Colon (tissue), 2 donors: ENCODE measurements around the gene ATXN7L3B.

ENCODE experiments used
- FAIRE-seq: peaks from 2 replicates; lab custom pipeline; 2012; peaks lifted over from hg19 to GRCh38; lab: Jason Lieb, UNC
- donor health status: control.
- donor health status: control.

The ATXN7L3B gene

DNA sequence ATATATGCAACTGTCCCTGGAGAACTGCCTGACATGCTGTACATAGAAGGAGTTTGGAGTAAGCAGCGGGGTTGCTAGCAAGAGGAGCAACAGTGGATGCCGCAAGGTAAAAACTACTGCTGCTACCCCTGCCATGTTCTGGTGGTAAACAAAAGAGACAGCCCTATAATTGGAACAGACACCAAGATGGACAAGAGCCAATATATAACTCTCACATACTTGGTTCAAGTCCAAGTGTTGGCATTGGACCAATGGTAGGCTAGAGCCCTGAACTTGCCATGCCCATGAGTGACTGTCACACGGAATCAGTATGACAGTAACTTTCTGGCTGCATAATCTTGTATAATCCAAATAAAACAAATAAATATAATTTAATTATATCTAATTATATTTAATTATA, 13.7 kb downstream of the ATXN7L3B start:
- no peak for FAIRE-seq

DNA sequence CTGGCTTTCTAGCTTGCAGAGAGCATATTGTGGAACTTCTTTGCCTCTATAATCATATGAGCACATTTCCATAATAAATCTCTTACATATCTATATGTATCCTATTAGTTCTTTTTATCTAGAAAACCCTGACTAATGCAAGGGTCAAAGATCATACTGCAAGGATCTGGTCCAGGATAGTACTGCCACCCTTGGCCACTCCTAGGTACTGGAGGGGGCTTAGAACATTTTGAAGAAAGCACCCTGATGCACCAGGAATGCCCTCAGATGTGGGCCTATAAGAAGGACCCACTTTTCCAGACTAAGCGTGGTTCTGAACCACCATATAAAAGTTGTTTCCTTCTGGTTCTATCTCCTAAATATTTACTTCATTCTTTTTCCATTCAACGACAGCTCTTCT, 14.6 kb downstream of the ATXN7L3B start:
- FAIRE-seq: no peak

DNA sequence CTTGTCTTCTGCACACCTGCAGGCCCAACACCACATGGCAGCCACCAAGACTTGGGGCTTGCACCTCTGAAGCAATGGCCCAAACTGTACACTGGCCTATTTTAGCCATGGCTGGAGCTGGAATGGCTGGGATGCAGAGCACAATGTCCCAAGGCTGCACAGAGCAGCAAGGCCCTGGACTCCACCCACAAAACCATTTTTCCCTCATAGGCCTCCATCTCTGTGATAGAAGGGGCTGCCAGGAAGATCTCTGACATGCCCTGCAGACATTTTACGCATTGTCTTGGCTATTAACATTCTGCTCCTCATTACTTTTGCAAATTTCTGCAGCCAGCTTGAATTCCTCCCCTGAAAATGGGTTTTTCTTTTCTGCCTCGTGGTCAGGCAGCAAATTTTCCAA, 22.1 kb downstream of the ATXN7L3B start:
- FAIRE-seq: no peak

DNA sequence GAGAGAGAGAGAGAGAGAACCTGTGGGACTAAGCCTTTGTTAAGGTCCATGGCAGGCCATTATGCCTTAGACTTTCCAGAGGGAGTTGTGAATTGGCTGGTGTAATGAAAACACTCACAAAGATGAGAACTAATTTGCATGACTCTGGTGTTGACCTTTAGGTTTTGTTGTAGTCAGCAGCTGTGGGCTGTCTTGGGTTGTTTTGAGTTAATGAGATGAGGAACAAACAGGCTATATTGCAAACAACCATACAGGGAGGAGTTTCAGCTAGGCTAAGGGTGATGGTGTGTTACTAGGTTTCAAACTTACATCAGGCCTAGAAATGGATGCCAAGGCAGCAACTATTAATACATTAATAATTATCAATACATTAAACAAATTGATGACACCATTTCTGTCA, 26.3 kb downstream of the ATXN7L3B start:
- FAIRE-seq: no peak

DNA sequence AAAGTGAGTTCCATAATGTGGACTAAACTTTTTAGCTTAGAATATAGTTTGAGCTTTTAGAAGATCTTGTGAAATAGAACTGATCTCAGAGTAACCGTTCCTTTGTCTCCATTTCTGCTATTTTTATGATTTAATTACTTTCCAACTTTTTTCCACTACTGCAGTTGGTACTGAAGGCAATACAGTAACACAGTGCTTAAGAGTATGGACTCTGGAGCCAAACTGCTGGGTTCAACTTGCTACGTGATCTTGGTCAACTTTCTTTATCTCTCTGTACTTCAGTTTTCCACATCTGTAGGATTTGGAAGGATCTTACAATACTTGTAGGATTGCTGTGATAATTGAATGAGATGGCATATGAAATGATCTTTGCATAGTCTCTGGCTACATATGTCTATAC, 40.9 kb downstream of the ATXN7L3B start:
- FAIRE-seq: no peak

DNA sequence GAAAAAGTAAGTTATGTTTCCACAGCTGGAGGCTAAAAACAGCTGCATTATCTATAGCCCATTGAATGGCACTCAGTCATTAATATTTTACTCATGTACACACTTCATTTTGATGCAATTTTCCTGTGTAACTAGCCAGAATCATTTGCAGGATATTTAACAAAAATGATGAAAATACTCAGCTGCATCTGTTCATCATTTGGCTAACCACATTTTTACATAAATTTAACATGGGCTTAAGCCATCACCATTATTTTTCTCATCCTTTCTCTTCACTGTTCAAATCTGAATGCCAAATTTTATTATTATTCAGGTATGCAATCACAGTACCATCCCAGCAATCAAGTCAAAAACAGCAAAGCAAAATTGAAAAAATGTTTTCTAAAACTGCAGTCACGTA, 41.8 kb downstream of the ATXN7L3B start:
- FAIRE-seq: no peak

DNA sequence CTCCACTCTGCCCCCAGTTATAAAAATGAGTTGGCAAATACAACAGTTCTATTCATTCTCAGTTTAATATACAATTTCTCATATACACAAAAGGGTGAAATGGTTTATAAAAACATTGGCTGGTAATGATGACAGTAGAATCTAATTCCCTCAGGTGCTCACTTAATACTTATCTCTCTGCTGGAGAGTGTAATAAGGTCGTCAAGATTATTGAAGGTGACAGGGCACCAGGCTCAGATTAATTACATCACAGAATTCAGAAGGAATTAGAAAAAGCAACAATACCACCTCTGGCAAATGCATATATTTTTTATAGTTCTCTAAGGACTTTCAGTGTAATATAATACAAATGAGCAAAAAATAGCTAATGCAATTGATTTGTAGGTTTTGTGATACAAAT, 42.3 kb downstream of the ATXN7L3B start:
- FAIRE-seq: no peak

DNA sequence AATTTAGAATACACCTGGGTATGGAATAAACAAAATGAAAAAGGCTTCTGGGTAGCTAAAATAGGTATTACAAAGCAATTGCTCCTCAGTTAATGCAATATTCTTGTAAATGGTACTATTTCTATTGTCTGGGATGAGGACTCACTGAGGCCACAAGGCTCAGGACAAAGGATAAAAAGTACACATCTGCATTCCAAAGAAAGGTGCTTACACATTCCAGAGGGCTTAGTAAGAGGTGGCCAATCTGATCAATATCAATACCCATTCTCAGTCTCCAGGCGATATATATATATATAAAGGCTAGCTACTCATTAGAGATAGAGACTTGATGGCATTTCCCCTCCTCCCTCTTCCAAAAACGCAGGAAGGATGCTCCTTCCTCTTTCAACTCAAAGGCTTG, 43.8 kb downstream of the ATXN7L3B start:
- no peak for FAIRE-seq

DNA sequence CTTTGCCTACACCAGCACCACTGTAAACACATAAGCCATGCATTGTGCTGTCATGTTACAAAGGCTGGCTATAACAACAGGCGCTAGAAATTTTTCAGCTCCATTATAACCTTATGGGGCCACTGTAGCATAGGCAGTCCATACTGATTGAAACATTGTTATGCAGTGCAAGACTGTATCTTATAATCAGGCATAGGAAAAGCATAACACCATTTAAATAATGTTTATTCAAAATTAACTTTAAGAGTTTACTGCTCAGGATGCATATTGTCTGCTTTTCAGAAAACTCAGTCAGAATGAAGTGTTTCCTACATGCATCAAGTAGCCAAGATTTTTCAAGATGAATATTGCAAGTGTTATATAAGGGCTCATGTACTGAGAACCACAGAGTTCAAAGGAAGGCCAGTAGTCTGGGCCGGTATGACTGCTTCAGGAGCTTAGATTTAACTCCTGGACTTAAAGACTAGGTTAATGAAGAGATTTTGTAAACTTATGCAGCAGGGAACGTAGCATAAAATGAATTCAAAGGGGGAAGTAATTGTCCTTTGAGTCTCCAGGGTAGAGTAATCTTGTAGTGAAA, 46.9 kb downstream of the ATXN7L3B start:
- FAIRE-seq: no peak

DNA sequence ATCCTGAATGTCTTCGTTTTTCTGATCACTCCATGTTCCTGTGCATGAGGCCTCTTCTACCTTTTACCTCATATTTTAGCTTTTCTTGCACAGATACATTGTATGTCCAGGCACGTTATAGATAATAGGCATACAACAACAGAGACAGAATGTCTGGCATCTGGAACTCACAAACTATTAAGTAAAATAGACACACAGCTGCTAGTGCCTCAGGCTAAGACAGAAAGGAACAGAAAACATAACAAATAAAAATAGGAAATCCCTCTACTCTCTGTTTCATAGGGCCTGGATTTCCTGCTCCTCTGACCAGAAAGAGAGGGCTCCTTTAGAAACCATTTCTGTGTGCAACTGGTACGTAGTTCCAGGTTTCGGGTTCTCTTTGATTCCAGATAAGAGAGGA, 48.6 kb downstream of the ATXN7L3B start:
- no peak for FAIRE-seq
